LHCN-M2 (cell line): ENCODE results near the gene EFNA4. TPM values are rescaled to one million over a fixed set of nuclear protein-coding genes. Genes with fewer than 3 reads are reported as not detected.

Experiments used
- DNase-seq: peaks from one replicate; pipeline ENCODE4 v3.0.0-alpha.2; 2012; ENCODE audit warnings: low read depth
- total RNA-seq: library from RNA; depleted of rRNA; stranded (reverse); fragments of >200 nt; gene quantifications from 2 replicates; pipeline ENCODE4 v1.2.3, GENCODE V29; 2014

EFNA4 gene
- total RNA-seq, 1 experiment from 2014 or later = 8.7 TPM

DNA sequence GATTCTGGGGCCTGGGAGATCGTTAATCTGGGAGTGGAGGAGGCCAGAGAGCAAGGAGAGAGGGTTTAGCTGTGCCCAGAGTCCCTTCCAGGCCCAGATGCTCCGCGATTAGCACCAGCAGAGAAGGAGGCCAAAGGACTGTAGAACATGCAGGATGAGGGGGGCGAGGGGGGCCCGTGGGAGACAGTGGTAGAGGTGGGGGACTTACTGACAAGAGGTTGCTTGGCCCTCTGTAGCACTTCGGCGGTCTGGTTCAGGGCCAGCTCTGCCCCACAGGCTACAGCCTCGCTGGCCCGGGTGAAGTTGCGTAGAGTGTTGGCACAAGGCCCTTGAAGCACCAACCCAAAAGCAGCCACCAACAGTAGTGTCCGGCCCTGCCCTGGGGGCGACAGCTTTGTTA lies 30.7 kb upstream of the EFNA4 start:
- DNase-seq = no peak

- DNase-seq = no peak
These were observed 30.0 kb upstream of the EFNA4 start, which contains the start of the genes DCST1 and DCST2 for GRCh38 chr1:155033524-155033923. Gene DCST1, plus strand, starts transcription at chr1:155033824. Its CDS starts 213 bp downstream, at chr1:155034037. Gene DCST2, minus strand, starts transcription at chr1:155033781. Its CDS starts 80 bp downstream, at chr1:155033701.

- no peak for DNase-seq
These were observed 29.0 kb upstream of the EFNA4 start for GRCh38 chr1:155034318-155035208.

DNA sequence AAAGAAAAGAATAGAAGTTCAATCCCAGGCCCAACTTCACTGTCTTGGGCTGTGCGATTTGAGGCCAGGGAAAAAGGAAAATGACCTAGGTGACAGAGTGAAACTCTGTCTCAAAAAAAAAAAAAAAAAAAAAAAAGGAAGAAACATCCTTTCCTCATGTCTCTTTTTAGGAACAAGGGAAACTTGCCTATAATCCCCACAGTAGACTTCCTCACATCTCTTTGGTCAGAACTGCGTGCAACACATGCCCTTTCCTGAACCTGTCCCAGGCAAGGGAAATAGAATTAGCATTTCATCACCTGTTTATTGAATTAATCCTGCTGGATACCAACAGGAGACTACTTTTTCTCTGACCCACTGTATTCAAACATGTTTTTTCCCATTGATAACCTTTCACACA lies 27.6 kb upstream of the EFNA4 start:
- no peak for DNase-seq

DNA sequence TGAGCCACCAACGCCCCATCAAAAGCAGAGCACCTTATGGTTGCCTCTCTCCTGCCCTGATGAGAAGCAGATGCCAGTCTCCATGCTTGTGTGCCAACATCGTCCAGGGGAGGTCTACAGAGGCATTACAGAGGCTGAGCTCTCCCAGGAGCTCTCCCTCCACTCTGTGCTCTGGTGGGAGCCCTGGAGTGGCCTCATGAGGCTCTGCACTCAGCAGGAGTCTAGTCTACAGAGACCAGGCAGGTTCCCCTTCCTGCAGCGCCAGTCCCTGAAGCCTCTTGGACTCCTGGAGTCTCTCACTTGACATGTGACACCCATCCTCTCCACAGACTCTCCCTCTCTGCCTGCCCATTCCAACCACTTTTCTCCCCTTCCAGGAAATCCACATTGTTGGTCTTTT lies 26.5 kb upstream of the EFNA4 start:
- DNase-seq = no peak

- no peak for DNase-seq
These were observed 25.6 kb upstream of the EFNA4 start for GRCh38 chr1:155037851-155038441.

DNA sequence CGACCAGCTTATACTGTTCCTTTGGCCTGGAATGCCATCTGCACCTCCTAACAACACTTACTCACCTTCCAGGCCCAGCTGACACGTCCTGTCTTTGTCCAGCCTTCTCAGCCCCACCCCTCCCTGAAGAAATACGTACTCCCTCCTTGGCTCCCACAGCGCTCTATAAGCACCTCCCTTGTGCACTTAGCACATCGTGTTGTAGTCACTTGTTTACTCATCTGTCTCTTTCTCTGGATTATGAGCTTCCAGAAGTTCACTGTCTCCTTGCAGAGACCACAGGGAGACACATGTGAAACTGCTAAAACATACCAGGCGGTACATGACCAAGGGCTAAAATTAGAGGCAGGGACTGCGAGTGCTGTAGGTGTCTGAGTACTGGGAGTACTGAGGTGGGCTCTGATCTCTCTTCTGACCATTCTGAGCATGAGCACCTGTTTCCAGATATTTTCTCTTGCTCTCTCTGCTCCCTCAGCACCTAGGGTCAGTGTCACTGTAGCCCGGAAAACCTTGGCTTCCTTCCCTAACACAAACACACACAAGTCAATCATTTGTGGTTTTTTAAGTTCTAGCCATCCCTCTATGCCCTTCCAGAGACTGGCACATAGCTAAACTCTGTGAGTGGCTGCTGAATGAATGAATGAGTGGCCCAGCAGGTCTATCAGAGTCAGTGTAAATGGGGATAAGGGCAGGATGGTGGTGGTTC lies 24.8 kb upstream of the EFNA4 start:
- peak; percentile 83 for DNase-seq

DNA sequence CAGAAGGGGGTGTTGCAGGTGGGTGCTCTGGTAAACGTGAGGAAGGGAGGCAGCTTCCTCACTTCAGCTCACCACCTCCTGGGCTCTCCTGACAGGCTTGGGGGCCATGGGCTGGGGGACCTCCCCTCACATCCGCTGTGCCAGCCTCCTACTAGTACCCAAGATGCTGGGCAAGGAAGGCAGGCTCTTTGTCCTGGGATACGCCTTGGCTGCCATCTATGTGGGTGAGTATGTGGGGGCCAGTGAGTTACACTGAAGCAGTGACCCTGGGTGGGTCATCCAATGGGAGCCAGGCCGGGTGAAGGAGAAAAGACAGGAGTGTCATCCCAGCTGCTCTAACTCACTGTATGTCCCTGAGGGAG lies 24.3 kb upstream of the EFNA4 start:
- no peak for DNase-seq

DNA sequence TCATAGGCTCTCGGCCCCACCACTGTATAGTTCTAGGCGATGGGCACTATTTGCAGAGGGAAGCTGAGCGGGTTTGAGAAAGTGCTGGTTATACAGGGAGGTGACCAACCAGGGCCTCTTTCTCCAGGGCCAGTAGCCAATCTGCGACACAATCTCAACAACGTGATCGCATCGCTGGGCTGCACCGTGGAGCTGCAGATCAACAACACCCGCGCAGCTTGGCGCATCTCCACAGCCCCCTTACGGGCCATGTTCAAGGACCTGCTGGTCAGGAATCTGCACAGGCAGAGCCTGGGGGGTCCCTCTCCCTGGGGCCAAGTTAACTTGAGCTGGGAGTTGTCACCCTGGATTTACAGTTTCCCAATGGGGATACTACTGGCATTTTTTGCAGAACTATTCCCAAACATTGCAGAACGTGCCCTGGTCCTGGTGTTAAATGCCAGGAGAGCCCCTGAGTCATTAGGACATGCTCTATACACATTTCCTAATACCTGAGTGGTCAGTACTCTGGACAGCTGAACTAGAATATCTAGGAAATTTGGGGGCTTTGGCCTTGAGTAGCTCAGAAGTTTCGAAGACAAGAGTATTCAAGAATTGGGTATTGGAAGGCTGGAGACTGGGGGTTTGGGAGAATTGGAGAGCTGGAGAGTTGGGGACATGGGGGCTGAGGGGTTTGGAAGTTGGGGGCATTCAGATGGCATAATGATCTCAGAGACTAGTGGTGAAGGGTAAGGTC lies 23.0 kb upstream of the EFNA4 start:
- no peak for DNase-seq

DNA sequence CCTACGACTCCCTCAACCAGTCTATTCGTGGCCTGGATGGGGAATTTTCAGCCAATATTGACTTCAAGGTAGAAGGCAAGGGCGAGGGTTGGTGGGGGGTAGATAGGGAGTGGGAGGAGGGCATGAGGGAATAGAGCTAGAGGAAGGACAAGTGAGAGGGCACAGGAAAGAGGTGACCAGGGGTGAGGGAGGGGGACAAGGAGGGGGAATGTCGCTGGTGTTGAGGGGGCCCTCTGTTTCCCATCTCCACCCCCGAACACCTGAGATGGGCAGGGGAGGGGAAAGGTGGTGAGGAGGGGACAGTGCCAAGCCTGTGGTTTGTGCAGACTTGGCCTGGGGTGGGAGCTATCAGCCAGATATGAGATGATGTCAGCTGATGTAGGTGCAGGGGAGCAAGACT lies 20.8 kb upstream of the EFNA4 start:
- no peak for DNase-seq

- DNase-seq = no peak
These were observed 20.2 kb upstream of the EFNA4 start for GRCh38 chr1:155043301-155043702.

- no peak for DNase-seq
These were observed 19.7 kb upstream of the EFNA4 start for GRCh38 chr1:155043793-155044192.

DNA sequence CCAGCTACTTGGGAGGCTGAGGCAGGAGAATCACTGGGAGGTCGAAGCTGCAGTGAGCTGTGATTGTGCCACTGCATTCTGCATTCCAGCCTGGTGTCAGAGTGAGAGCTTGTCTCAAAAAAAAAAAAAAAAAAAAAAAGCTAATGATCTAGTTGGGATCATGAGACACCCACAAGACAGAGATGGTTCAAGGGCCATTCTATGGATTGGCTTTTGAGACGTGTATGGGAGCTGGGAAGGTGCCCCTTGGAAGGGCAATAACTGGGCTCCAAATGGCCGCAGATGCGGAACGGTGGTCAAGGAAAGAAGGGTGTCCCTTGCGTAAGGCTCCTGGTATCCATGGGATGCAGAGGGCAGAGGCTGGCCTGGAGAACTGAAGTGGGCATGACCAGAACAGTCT lies 19.2 kb upstream of the EFNA4 start:
- DNase-seq = no peak

- DNase-seq = peak; percentile 87
These were observed 18.5 kb upstream of the EFNA4 start for GRCh38 chr1:155044812-155045657.

GRCh38 chr1:155048449-155049334 lies 14.8 kb upstream of the EFNA4 start:
- no peak for DNase-seq

- peak; percentile 27 for DNase-seq
These were observed 13.6 kb upstream of the EFNA4 start for GRCh38 chr1:155049651-155050559.

- DNase-seq = peak; percentile 70
These were observed 12.8 kb upstream of the EFNA4 start, which contains the start of gene ADAM15 for GRCh38 chr1:155050560-155051341. Gene ADAM15, plus strand, starts transcription at chr1:155051316. Its CDS starts 71 bp downstream, at chr1:155051387.

DNA sequence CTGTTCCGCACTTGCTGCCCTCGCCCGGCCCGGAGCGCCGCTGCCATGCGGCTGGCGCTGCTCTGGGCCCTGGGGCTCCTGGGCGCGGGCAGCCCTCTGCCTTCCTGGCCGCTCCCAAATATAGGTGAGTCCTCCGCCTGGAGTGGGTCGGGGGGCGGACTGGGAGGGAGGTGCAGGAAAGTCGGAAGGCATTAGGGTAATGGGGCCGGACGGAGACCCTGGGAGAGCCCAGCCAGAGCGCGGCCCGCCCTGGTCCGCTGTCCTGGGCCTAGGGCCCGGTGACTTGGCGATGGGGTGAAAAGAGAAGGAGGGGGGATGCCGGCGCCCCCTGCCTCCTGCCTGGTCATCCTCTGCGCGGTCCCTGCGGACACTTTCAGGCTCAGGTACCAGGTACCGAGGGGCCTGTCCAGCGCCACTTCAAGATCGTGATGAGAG lies 12.2 kb upstream of the EFNA4 start:
- no peak for DNase-seq
